ENCODE data around the gene MARCHF5. TPM values are rescaled to one million over a fixed set of nuclear protein-coding genes. Genes with fewer than 3 reads are reported as not detected.

Gene MARCHF5
- total and polyA plus RNA-seq, 4 donors, result 9.7 to 18.4 (median 16.5) TPM

DNA sequence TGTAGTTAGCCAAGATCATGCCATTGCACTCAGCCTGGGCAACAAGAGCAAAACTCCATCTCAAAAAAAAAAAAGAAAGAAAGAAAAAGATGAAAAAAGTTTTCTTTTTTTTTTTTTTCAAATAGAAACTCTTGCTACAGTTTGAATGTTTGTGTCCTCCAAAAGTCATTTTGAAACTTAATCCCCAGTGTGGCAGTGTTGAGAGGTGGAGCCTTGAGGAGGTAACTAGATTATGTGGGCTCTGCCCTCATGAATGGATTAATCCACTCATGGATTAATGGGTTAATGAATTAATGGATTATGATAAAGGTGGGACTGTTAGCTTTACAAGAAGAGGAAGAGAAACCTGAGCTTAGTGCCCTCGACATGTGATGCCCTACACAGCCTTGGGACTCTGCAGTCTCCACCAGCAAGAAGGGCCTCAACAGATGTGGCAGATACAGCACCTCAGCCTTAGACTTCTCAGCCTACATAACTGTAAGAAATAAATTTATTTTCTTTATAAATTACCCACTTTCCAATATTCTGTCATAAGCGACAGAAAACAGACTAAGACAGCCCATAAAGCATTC is 25.2 kb upstream of the MARCHF5 start:
- WGBS, result 88% methylated on average over 2 of the region's 2 CpGs
- no peaks in the 10 kb centered on the region for H3K9me3 ChIP-seq (ENCODE audit: control insufficient read depth in 4 of 4, low read length in 3 of 4)

GRCh38 chr10:92267343-92267742 is 23.6 kb upstream of the MARCHF5 start:
- Histone ChIP-seq H3K27ac (ENCODE audit: low read depth in 1 of 2, low read length in 2 of 2) (no peak overlapping the region), H3K9ac (ENCODE audit: low read depth in 1 of 2, low read length in 2 of 2) (no peak overlapping the region), H3K27me3 (ENCODE audit: control insufficient read depth in 4 of 4, insufficient read depth in 4 of 4, low read length in 3 of 4) (no peaks in the 10 kb centered on the region), H3K9me3 (ENCODE audit: control insufficient read depth in 4 of 4, low read length in 3 of 4) (no peaks in the 10 kb centered on the region), H3K4me3 (ENCODE audit: low read depth in 1 of 3, low read length in 3 of 3) (no peak overlapping the region), H3K4me1 (ENCODE audit: control insufficient read depth in 4 of 4, insufficient read depth in 4 of 4, low read length in 3 of 4) (no peaks in the 10 kb centered on the region), H3K36me3 (ENCODE audit: control insufficient read depth in 4 of 4, insufficient read depth in 3 of 4, low read depth in 1 of 4, low read length in 3 of 4) (no peaks in the 10 kb centered on the region)
- TF ChIP-seq RXRA (IDR thresholded peaks at IDR 0.05), result no peak
- no peak for TF ChIP-seq HNF4A (conservative IDR thresholded peaks at IDR 0.05)
- TF ChIP-seq FOXA1 (IDR thresholded peaks at IDR 0.05), result no peak
- TF ChIP-seq HNF4G (IDR thresholded peaks at IDR 0.05), result no peak
- TF ChIP-seq, protein P1, sequence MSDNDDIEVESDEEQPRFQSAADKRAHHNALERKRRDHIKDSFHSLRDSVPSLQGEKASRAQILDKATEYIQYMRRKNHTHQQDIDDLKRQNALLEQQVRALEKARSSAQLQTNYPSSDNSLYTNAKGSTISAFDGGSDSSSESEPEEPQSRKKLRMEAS (IDR thresholded peaks at IDR 0.05), result no peak
- TF ChIP-seq TAF1 (conservative IDR thresholded peaks at IDR 0.05), result no peak
- TF ChIP-seq EGR1 (IDR thresholded peaks at IDR 0.05; ENCODE audit: low read depth in 2 of 2), result no peak
- TF ChIP-seq NR2F2 (IDR thresholded peaks at IDR 0.05), result no peak
- no peak for TF ChIP-seq GABPA (IDR thresholded peaks at IDR 0.05 in 1 of 2, conservative IDR thresholded peaks at IDR 0.05 in 1 of 2)
- TF ChIP-seq, protein P2, sequence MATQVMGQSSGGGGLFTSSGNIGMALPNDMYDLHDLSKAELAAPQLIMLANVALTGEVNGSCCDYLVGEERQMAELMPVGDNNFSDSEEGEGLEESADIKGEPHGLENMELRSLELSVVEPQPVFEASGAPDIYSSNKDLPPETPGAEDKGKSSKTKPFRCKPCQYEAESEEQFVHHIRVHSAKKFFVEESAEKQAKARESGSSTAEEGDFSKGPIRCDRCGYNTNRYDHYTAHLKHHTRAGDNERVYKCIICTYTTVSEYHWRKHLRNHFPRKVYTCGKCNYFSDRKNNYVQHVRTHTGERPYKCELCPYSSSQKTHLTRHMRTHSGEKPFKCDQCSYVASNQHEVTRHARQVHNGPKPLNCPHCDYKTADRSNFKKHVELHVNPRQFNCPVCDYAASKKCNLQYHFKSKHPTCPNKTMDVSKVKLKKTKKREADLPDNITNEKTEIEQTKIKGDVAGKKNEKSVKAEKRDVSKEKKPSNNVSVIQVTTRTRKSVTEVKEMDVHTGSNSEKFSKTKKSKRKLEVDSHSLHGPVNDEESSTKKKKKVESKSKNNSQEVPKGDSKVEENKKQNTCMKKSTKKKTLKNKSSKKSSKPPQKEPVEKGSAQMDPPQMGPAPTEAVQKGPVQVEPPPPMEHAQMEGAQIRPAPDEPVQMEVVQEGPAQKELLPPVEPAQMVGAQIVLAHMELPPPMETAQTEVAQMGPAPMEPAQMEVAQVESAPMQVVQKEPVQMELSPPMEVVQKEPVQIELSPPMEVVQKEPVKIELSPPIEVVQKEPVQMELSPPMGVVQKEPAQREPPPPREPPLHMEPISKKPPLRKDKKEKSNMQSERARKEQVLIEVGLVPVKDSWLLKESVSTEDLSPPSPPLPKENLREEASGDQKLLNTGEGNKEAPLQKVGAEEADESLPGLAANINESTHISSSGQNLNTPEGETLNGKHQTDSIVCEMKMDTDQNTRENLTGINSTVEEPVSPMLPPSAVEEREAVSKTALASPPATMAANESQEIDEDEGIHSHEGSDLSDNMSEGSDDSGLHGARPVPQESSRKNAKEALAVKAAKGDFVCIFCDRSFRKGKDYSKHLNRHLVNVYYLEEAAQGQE (IDR thresholded peaks at IDR 0.05), result no peak
- TF ChIP-seq SP1 (IDR thresholded peaks at IDR 0.05), result no peak
- no peak for TF ChIP-seq RAD21 (IDR thresholded peaks at IDR 0.05)
- TF ChIP-seq YY1 (IDR thresholded peaks at IDR 0.05), result no peak
- no peak for TF ChIP-seq FOXA2 (IDR thresholded peaks at IDR 0.05)
- no peak for TF ChIP-seq CTCF (IDR thresholded peaks at IDR 0.05; ENCODE audit: low read depth, low read length, missing input control)
- no peak for TF ChIP-seq JUND (IDR thresholded peaks at IDR 0.05)
- TF ChIP-seq, protein P3, sequence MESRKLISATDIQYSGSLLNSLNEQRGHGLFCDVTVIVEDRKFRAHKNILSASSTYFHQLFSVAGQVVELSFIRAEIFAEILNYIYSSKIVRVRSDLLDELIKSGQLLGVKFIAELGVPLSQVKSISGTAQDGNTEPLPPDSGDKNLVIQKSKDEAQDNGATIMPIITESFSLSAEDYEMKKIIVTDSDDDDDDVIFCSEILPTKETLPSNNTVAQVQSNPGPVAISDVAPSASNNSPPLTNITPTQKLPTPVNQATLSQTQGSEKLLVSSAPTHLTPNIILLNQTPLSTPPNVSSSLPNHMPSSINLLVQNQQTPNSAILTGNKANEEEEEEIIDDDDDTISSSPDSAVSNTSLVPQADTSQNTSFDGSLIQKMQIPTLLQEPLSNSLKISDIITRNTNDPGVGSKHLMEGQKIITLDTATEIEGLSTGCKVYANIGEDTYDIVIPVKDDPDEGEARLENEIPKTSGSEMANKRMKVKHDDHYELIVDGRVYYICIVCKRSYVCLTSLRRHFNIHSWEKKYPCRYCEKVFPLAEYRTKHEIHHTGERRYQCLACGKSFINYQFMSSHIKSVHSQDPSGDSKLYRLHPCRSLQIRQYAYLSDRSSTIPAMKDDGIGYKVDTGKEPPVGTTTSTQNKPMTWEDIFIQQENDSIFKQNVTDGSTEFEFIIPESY (IDR thresholded peaks at IDR 0.05), result no peak
- TF ChIP-seq, protein P4, sequence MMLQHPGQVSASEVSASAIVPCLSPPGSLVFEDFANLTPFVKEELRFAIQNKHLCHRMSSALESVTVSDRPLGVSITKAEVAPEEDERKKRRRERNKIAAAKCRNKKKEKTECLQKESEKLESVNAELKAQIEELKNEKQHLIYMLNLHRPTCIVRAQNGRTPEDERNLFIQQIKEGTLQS (IDR thresholded peaks at IDR 0.05), result no peak
- DNase-seq (ENCODE audit: low spot score), result no peak

More for the DNA sequence above, 25.2 kb upstream of the MARCHF5 start:
- no peak overlapping the region for H3K9ac ChIP-seq (ENCODE audit: low read depth in 1 of 2, low read length in 2 of 2)
- no peak overlapping the region for H3K27ac ChIP-seq (ENCODE audit: low read depth in 1 of 2, low read length in 2 of 2)
- H3K36me3 ChIP-seq (ENCODE audit: control insufficient read depth in 4 of 4, insufficient read depth in 3 of 4, low read depth in 1 of 4, low read length in 3 of 4), result no peaks in the 10 kb centered on the region
- DNase-seq (ENCODE audit: low spot score), result no peak
- no peaks in the 10 kb centered on the region for H3K4me1 ChIP-seq (ENCODE audit: control insufficient read depth in 4 of 4, insufficient read depth in 4 of 4, low read length in 3 of 4)
- H3K4me3 ChIP-seq (ENCODE audit: low read depth in 1 of 3, low read length in 3 of 3), result no peak overlapping the region
- TF ChIP-seq, protein P2 (IDR thresholded peaks at IDR 0.05), result no peak
- TF ChIP-seq, protein P1 (IDR thresholded peaks at IDR 0.05), result no peak
- no peak for TF ChIP-seq NR2F2 (IDR thresholded peaks at IDR 0.05)
- TF ChIP-seq FOXA2 (IDR thresholded peaks at IDR 0.05), result no peak
- no peak for TF ChIP-seq YY1 (IDR thresholded peaks at IDR 0.05)
- TF ChIP-seq EGR1 (IDR thresholded peaks at IDR 0.05; ENCODE audit: low read depth in 2 of 2), result no peak
- no peak for TF ChIP-seq TAF1 (conservative IDR thresholded peaks at IDR 0.05)
- no peaks in the 10 kb centered on the region for H3K27me3 ChIP-seq (ENCODE audit: control insufficient read depth in 4 of 4, insufficient read depth in 4 of 4, low read length in 3 of 4)

All from liver (tissue), 9 donors.